ENCODE measurements around the gene LRRC41.

The LRRC41 gene

GRCh38 chr1:46277658-46278373, 25.6 kb downstream of the LRRC41 start:
- H3K4me1 ChIP-seq (ENCODE audit: insufficient read depth, low read length), result no peaks in the 10 kb centered on the region
- no peak overlapping the region for H3K9ac ChIP-seq (ENCODE audit: low read length)
- no peaks in the 10 kb centered on the region for H3K9me3 ChIP-seq (ENCODE audit: low read length)
- H3K36me3 ChIP-seq (ENCODE audit: insufficient read depth, low read length), result peaks cover 46% of the 10 kb centered on the region
- H3K4me3 ChIP-seq (ENCODE audit: low read depth in 1 of 2, low read length in 2 of 2), result no peak overlapping the region
- H3K27me3 ChIP-seq (ENCODE audit: control insufficient read depth in 1 of 2, insufficient read depth in 2 of 2, low read length in 2 of 2), result no peaks in the 10 kb centered on the region
- H3K27ac ChIP-seq (ENCODE audit: low read depth, low read length), result no peak overlapping the region

GRCh38 chr1:46275030-46275337, 28.4 kb downstream of the LRRC41 start:
- no peak overlapping the region for H3K9ac ChIP-seq (ENCODE audit: low read length)

GRCh38 chr1:46274225-46275029, 29.0 kb downstream of the LRRC41 start:
- Histone ChIP-seq H3K4me3 (ENCODE audit: low read depth in 1 of 2, low read length in 2 of 2) (no peak overlapping the region), H3K9me3 (ENCODE audit: low read length) (no peaks in the 10 kb centered on the region), H3K4me1 (ENCODE audit: insufficient read depth, low read length) (no peaks in the 10 kb centered on the region), H3K9ac (ENCODE audit: low read length) (no peak overlapping the region), H3K27ac (ENCODE audit: low read depth, low read length) (no peak overlapping the region), H3K36me3 (ENCODE audit: insufficient read depth, low read length) (peaks cover 16% of the 10 kb centered on the region), H3K27me3 (ENCODE audit: control insufficient read depth in 1 of 2, insufficient read depth in 2 of 2, low read length in 2 of 2) (no peaks in the 10 kb centered on the region)

More at GRCh38 chr1:46275030-46275337, 28.4 kb downstream of the LRRC41 start:
- H3K4me3 ChIP-seq (ENCODE audit: low read depth in 1 of 2, low read length in 2 of 2), result no peak overlapping the region
- H3K36me3 ChIP-seq (ENCODE audit: insufficient read depth, low read length), result peaks cover 21% of the 10 kb centered on the region
- no peaks in the 10 kb centered on the region for H3K9me3 ChIP-seq (ENCODE audit: low read length)
- no peaks in the 10 kb centered on the region for H3K27me3 ChIP-seq (ENCODE audit: control insufficient read depth in 1 of 2, insufficient read depth in 2 of 2, low read length in 2 of 2)
- no peak overlapping the region for H3K27ac ChIP-seq (ENCODE audit: low read depth, low read length)
- no peaks in the 10 kb centered on the region for H3K4me1 ChIP-seq (ENCODE audit: insufficient read depth, low read length)

GRCh38 chr1:46268578-46268977, 34.8 kb downstream of the LRRC41 start:
- H3K9ac ChIP-seq (ENCODE audit: low read length), result no peak overlapping the region
- H3K27me3 ChIP-seq (ENCODE audit: control insufficient read depth in 1 of 2, insufficient read depth in 2 of 2, low read length in 2 of 2), result no peaks in the 10 kb centered on the region
- H3K9me3 ChIP-seq (ENCODE audit: low read length), result no peaks in the 10 kb centered on the region
- H3K4me1 ChIP-seq (ENCODE audit: insufficient read depth, low read length), result no peaks in the 10 kb centered on the region
- no peaks in the 10 kb centered on the region for H3K36me3 ChIP-seq (ENCODE audit: insufficient read depth, low read length)
- H3K4me3 ChIP-seq (ENCODE audit: low read depth in 1 of 2, low read length in 2 of 2), result no peak overlapping the region
- no peak overlapping the region for H3K27ac ChIP-seq (ENCODE audit: low read depth, low read length)

DNA sequence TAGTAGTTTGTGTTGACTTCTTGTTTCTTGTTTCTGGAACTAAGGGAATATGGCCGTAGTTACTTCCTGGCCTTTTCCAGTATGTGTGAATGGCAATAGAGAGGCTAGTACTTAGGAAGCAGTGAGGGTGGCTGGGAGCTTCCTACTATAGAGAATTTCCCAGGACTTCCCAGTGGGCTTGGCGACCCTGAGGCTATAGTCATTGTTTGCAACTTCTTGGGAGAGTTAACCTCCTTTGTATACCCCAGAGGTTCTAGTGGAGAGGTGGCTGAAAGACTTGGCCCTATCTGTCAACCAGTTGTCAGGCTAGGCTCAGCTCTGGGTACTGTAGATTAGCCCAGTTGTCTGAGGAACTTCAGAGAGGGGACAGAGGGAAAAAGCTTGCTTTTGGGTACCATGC, 40.3 kb downstream of the LRRC41 start:
- H3K27me3 ChIP-seq (ENCODE audit: control insufficient read depth in 1 of 2, insufficient read depth in 2 of 2, low read length in 2 of 2), result no peaks in the 10 kb centered on the region
- H3K4me1 ChIP-seq (ENCODE audit: insufficient read depth, low read length), result no peaks in the 10 kb centered on the region
- no peaks in the 10 kb centered on the region for H3K36me3 ChIP-seq (ENCODE audit: insufficient read depth, low read length)
- no peak overlapping the region for H3K4me3 ChIP-seq (ENCODE audit: low read depth in 1 of 2, low read length in 2 of 2)
- H3K27ac ChIP-seq (ENCODE audit: low read depth, low read length), result no peak overlapping the region
- no peaks in the 10 kb centered on the region for H3K9me3 ChIP-seq (ENCODE audit: low read length)
- no peak overlapping the region for H3K9ac ChIP-seq (ENCODE audit: low read length)

DNA sequence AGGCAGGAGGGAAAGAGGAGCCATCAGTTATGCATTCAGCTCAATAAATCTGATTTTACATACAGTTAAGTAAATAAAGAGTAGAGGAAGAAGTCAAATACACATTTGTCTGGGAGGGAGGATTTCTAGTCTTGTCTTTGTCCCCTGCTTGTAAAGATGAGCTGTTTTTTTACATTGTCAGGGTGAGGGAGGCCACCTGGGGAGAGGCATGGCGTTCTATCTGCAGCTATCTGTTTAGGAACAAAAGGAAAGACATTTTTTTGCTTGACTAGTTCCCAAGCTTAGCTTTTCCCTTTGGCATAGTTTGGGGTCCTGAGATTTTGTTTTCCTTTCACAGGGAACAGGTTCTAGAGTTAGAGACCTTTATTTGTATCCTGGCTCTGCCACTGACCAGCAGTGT, 40.9 kb downstream of the LRRC41 start:
- no peaks in the 10 kb centered on the region for H3K4me1 ChIP-seq (ENCODE audit: insufficient read depth, low read length)
- H3K36me3 ChIP-seq (ENCODE audit: insufficient read depth, low read length), result no peaks in the 10 kb centered on the region
- H3K27ac ChIP-seq (ENCODE audit: low read depth, low read length), result no peak overlapping the region

GRCh38 chr1:46256523-46256922, 46.9 kb downstream of the LRRC41 start:
- Histone ChIP-seq H3K9ac (ENCODE audit: low read length) (no peak overlapping the region), H3K27ac (ENCODE audit: low read depth, low read length) (no peak overlapping the region), H3K4me3 (ENCODE audit: low read depth in 1 of 2, low read length in 2 of 2) (no peak overlapping the region), H3K9me3 (ENCODE audit: low read length) (no peaks in the 10 kb centered on the region), H3K4me1 (ENCODE audit: insufficient read depth, low read length) (no peaks in the 10 kb centered on the region), H3K27me3 (ENCODE audit: control insufficient read depth in 1 of 2, insufficient read depth in 2 of 2, low read length in 2 of 2) (no peaks in the 10 kb centered on the region), H3K36me3 (ENCODE audit: insufficient read depth, low read length) (no peaks in the 10 kb centered on the region)

More for the DNA sequence above, 40.9 kb downstream of the LRRC41 start:
- Histone ChIP-seq H3K9me3 (ENCODE audit: low read length) (no peaks in the 10 kb centered on the region), H3K4me3 (ENCODE audit: low read depth in 1 of 2, low read length in 2 of 2) (no peak overlapping the region), H3K9ac (ENCODE audit: low read length) (no peak overlapping the region), H3K27me3 (ENCODE audit: control insufficient read depth in 1 of 2, insufficient read depth in 2 of 2, low read length in 2 of 2) (no peaks in the 10 kb centered on the region)

- Histone ChIP-seq H3K27ac (ENCODE audit: low read depth, low read length) (no peak overlapping the region), H3K4me3 (ENCODE audit: low read depth in 1 of 2, low read length in 2 of 2) (no peak overlapping the region), H3K9me3 (ENCODE audit: low read length) (no peaks in the 10 kb centered on the region), H3K4me1 (ENCODE audit: insufficient read depth, low read length) (no peaks in the 10 kb centered on the region), H3K9ac (ENCODE audit: low read length) (no peak overlapping the region), H3K36me3 (ENCODE audit: insufficient read depth, low read length) (no peaks in the 10 kb centered on the region), H3K27me3 (ENCODE audit: control insufficient read depth in 1 of 2, insufficient read depth in 2 of 2, low read length in 2 of 2) (no peaks in the 10 kb centered on the region)
These were observed 48.7 kb downstream of the LRRC41 start for GRCh38 chr1:46254668-46255067.

DNA sequence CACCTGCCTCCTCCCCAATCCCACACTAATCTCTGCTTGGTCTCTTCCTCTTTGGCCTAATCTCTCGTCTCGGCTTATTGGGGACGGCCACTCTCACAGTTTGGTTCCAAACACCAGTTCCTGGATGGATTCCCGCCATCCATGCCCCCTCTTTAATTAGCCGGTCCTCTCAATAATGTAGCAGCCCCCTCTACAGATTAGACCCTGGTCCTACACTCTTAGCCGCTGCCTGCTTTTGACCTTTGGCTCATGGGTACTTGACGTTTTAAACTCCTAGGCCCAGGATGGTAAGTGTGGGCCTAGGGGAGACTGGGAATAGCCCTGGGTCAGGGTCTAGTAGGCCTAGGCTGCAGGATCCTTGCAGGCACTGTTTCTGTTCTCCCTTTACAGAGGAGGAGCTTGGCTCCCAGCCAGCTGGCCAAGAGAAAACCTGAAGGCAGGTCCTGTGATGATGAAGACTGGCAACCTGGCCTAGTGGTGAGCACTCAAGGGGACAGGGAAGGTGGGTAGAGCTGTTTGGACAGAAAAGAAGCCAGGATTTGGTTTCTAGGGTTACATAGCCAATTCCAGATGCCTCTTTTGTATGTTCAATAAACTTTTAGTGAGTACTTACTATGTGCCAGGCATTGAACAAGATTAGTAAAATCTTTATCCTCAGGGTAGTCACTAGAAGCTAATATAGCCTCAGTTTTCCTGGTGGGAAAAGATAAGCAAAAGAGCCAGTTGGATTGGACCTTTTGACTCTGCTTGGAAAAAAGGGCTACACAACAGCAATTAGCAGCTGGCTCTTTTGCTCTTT, 55.1 kb downstream of the LRRC41 start:
- Histone ChIP-seq H3K4me1 (ENCODE audit: insufficient read depth, low read length) (peaks cover 7% of the 10 kb centered on the region), H3K4me3 (ENCODE audit: low read depth in 1 of 2, low read length in 2 of 2) (peak overlapping the region; percentile 59 to 76), H3K36me3 (ENCODE audit: insufficient read depth, low read length) (no peaks in the 10 kb centered on the region), H3K27ac (ENCODE audit: low read depth, low read length) (no peak overlapping the region), H3K9ac (ENCODE audit: low read length) (no peak overlapping the region), H3K27me3 (ENCODE audit: control insufficient read depth in 1 of 2, insufficient read depth in 2 of 2, low read length in 2 of 2) (no peaks in the 10 kb centered on the region), H3K9me3 (ENCODE audit: low read length) (no peaks in the 10 kb centered on the region)

GRCh38 chr1:46247436-46248121, 55.8 kb downstream of the LRRC41 start, which contains the start of gene RAD54L:
RAD54L (plus strand) TSS chr1:46247763; CDS start chr1:46248406, 643 bp downstream.
- peak within 1 kb of the TSS; percentile 22 for H3K9ac ChIP-seq (ENCODE audit: low read length)
- no peaks in the 10 kb centered on the region for H3K27me3 ChIP-seq (ENCODE audit: control insufficient read depth in 1 of 2, insufficient read depth in 2 of 2, low read length in 2 of 2)
- peak within 1 kb of the TSS; percentile 59 to 85 for H3K4me3 ChIP-seq (ENCODE audit: low read depth in 1 of 2, low read length in 2 of 2)
- H3K27ac ChIP-seq (ENCODE audit: low read depth, low read length), result no peak within 1 kb of the TSS
- no peaks in the 10 kb centered on the region for H3K36me3 ChIP-seq (ENCODE audit: insufficient read depth, low read length)
- peaks cover 7% of the 10 kb centered on the region for H3K4me1 ChIP-seq (ENCODE audit: insufficient read depth, low read length)
- H3K9me3 ChIP-seq (ENCODE audit: low read length), result no peaks in the 10 kb centered on the region

Data from muscle layer of colon (tissue), 2 donors.